Measurements from ENCODE around the gene LMO4.

The LMO4 gene

GRCh38 chr1:87292684-87293493, 35.8 kb upstream of the LMO4 start:
- H3K36me3 ChIP-seq (ENCODE audit: control insufficient read depth, insufficient read depth, low read length), result no peaks in the 10 kb centered on the region
- H3K27me3 ChIP-seq (replicated peaks; ENCODE audit: control insufficient read depth, insufficient read depth, low read length), result no peaks in the 10 kb centered on the region; the same call in 1 of the 2 replicates
- TF ChIP-seq CTCF (IDR thresholded peaks at IDR 0.05; ENCODE audit: insufficient read depth, low read length, poor library complexity, severe bottlenecking), result peak; percentile 67
- H3K4me3 ChIP-seq (replicated peaks; ENCODE audit: low read depth, low read length), result no peak overlapping the region
- peak; percentile 31 for DNase-seq (ENCODE audit: extremely low read depth, insufficient read length)

- TF ChIP-seq CTCF (IDR thresholded peaks at IDR 0.05; ENCODE audit: insufficient read depth, low read length, poor library complexity, severe bottlenecking), result no peak
- no peak for DNase-seq (ENCODE audit: extremely low read depth, insufficient read length)
These were observed 34.0 kb upstream of the LMO4 start for GRCh38 chr1:87294633-87295032.

GRCh38 chr1:87295445-87296110, 33.1 kb upstream of the LMO4 start:
- DNase-seq (ENCODE audit: extremely low read depth, insufficient read length), result no peak

More at GRCh38 chr1:87294633-87295032, 34.0 kb upstream of the LMO4 start:
- Histone ChIP-seq H3K27me3 (replicated peaks; ENCODE audit: control insufficient read depth, insufficient read depth, low read length) (no peaks in the 10 kb centered on the region; the same call in 1 of the 2 replicates), H3K36me3 (ENCODE audit: control insufficient read depth, insufficient read depth, low read length) (no peaks in the 10 kb centered on the region), H3K4me3 (replicated peaks; ENCODE audit: low read depth, low read length) (no peak overlapping the region)

GRCh38 chr1:87296206-87296605, 32.5 kb upstream of the LMO4 start:
- H3K36me3 ChIP-seq (ENCODE audit: control insufficient read depth, insufficient read depth, low read length), result no peaks in the 10 kb centered on the region

More at GRCh38 chr1:87295445-87296110, 33.1 kb upstream of the LMO4 start:
- no peak for TF ChIP-seq CTCF (IDR thresholded peaks at IDR 0.05; ENCODE audit: insufficient read depth, low read length, poor library complexity, severe bottlenecking)
- Histone ChIP-seq H3K27me3 (replicated peaks; ENCODE audit: control insufficient read depth, insufficient read depth, low read length) (no peaks in the 10 kb centered on the region; the same call in 1 of the 2 replicates), H3K36me3 (ENCODE audit: control insufficient read depth, insufficient read depth, low read length) (no peaks in the 10 kb centered on the region), H3K4me3 (replicated peaks; ENCODE audit: low read depth, low read length) (no peak overlapping the region)

DNA sequence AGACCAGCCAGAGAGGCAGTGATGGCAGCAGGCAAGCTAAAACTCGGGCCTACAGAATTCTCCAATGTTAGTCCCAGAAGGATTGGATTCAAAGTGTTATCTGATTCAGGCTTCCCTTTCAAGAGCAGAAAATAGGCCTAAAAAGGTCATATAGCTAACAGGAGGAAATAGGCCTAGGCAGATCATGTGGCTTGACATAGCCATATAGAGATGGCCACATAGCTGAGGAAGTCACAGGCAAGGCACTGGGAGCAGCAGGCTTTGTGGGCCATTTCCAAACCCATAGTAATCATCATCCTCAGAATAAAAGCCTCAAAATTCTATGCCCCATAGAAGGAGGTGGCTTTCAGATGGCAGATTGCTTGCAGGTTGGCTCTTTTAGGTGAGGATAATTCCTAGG, 29.0 kb upstream of the LMO4 start:
- Histone ChIP-seq H3K36me3 (ENCODE audit: control insufficient read depth, insufficient read depth, low read length) (no peaks in the 10 kb centered on the region), H3K4me3 (replicated peaks; ENCODE audit: low read depth, low read length) (no peak overlapping the region), H3K27me3 (replicated peaks; ENCODE audit: control insufficient read depth, insufficient read depth, low read length) (no peaks in the 10 kb centered on the region)
- no peak for DNase-seq (ENCODE audit: extremely low read depth, insufficient read length)
- TF ChIP-seq CTCF (IDR thresholded peaks at IDR 0.05; ENCODE audit: insufficient read depth, low read length, poor library complexity, severe bottlenecking), result no peak

More at GRCh38 chr1:87296206-87296605, 32.5 kb upstream of the LMO4 start:
- H3K27me3 ChIP-seq (replicated peaks; ENCODE audit: control insufficient read depth, insufficient read depth, low read length), result no peaks in the 10 kb centered on the region
- TF ChIP-seq CTCF (IDR thresholded peaks at IDR 0.05; ENCODE audit: insufficient read depth, low read length, poor library complexity, severe bottlenecking), result no peak
- H3K4me3 ChIP-seq (replicated peaks; ENCODE audit: low read depth, low read length), result no peak overlapping the region
- DNase-seq (ENCODE audit: extremely low read depth, insufficient read length), result no peak

Data from GM06990 (cell line).